Hematopoietic multipotent progenitor cell treated with erythropoietin and hydrocortisone succinate and interleukin-3 and kit ligand, for 8 days (in vitro differentiated cells): Measurements from ENCODE around the gene RHEB.
A peak's percentile ranks its signal among the peaks of the same experiment; 100 is the strongest.

Source experiments
- DNase-seq: peaks from one replicate; pipeline ENCODE4 v3.0.0-alpha.2; 2015

Gene RHEB

GRCh38 chr7:151524845-151525244 is 5.2 kb upstream of the RHEB start:
- no peak for DNase-seq

- no peak for DNase-seq
Measured at GRCh38 chr7:151524331-151524730, 4.6 kb upstream of the RHEB start.

- DNase-seq, result peak; percentile 47
Measured at GRCh38 chr7:151520419-151521261, 945 bp upstream of the RHEB start.

DNA sequence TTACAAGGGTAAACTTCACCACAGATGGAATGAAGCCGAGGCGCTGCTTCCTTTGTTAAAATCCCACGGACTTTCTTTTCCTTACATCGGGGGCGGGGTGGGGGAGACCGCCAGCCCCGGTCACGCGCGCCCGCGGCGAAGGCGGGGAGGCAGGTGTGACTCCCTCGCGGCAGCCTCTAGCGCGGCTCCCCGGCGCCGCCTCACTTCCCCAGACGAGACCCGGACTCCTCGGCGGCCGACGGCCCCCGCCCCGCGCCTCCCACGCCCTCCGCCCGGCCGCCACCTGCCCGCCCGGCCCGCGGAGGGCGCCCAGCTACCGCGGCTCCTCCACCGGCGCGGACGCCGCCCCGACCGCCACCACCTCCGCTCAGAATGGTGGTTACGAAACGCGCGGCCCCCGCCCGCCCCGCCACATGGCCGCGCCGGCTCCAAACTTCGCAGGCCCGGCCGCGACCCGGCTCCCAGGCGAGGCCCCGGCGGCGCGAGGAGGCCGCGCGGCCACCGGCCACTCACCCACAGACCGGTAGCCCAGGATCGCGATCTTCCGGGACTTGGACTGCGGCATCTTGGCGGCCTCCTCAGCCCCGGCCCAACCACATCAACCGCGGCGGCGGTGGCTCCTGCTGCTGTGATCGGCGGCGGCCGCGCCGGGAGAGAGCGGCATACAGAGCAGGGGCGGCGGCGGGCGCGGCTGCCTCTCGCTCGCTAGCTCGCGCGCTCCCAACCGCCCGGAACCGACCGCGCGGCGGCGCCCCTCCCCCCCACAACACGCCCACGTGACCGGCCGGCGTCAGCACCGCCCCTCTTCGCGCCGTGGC is 539 bp downstream of the RHEB start:
- peak; percentile 22 for DNase-seq

DNA sequence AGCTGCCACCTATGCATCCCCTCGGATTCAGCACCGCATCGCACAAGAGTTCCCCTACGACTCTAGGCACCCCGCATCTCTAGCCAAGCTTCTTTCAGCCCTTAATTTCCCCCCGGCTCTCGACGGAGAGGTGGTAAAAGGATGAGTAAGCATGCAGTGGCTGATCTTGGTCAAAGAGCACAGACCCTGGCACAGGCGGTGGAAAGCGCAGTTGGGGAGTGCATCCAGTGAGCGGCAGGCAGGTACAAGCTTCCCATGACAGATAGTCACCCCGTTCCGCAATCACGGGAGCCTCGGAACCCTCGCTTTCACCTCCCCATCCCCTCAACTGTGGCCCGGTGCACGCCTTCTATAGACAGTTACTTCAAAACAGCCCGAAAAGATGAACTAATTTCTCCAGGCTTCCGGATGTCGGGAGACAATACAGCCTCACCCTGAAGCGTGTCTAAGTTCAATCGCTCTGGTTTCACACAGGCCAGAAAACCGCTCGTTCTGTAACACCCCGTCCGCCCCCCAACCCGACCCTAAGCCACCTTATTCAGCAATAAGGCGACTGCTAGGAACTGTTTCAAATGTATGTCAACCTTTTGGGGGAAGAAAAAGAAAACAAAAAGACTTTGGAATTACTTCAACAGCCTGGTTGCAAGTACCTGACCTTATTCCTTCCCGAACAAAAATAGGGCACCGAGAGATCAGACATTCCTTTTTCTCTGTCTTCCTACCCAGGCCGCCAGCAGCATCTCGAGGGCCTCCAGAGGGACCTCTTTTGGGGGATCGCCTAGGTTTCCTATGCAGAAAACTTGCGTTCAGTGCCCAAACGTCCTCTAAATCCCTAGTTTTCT is 1.4 kb downstream of the RHEB start:
- peak; percentile 51 for DNase-seq

DNA sequence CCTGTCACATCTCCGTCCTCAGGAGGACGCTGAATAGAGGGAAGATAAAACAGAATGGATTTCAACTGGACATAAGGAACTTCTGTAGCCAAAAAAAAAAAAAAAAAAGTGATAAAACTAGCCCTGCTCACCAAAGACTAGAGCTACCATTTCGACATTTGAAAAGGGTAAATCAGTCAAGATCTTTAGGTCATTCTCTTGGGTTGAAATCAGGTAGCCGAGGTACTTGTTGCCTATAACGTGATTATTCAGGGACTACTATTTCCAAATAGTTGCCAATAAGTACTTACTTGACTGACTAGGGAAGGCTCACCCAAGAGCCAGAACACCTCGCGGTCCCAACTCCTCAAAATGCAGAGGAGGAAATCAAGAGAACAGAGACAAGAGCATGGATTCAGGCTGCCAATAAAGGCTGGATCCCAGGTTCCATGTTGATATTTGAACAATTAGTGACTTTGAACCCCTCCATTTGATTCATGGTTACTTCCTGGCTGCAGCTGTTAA is 2.0 kb downstream of the RHEB start:
- DNase-seq, result no peak

DNA sequence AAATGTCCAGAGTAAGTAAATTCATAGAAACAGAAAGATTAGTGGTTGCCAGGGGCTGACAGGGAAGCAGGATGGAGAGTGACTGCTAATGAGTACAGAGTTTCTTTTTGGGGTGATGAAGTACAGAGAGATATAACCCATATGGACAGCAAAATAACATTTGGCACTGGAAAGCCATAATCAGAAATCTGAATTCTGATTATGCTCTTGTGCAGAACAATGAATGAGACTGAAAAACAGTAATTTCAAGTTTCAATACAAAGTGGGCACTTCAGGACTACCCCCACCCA is 4.5 kb downstream of the RHEB start:
- no peak for DNase-seq

- DNase-seq, result no peak
Measured at GRCh38 chr7:151514461-151515275, 5.0 kb downstream of the RHEB start.

GRCh38 chr7:151513133-151513532 is 6.6 kb downstream of the RHEB start:
- DNase-seq, result no peak

- no peak for DNase-seq
Measured at GRCh38 chr7:151512353-151512752, 7.3 kb downstream of the RHEB start.

- no peak for DNase-seq
Measured at GRCh38 chr7:151511946-151512345, 7.7 kb downstream of the RHEB start.

DNA sequence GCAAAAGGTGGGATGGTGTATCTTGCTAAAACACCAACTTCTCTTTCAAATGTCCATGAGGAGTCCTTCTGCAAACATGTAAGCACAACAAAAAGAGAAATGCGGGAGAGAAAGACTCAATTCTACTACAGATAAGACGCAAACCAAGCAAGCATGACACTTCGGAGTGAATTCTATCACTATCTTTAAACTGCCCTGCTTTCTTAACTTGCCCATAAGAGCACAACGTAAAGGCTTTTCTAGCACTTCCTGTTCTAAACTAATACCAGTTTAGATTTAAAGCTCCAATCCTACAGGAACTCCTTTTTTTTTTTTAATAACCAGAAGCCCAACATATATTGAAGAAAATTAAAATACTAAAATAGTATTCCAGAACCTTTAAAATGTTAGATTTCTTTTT is 8.4 kb downstream of the RHEB start:
- DNase-seq, result no peak

DNA sequence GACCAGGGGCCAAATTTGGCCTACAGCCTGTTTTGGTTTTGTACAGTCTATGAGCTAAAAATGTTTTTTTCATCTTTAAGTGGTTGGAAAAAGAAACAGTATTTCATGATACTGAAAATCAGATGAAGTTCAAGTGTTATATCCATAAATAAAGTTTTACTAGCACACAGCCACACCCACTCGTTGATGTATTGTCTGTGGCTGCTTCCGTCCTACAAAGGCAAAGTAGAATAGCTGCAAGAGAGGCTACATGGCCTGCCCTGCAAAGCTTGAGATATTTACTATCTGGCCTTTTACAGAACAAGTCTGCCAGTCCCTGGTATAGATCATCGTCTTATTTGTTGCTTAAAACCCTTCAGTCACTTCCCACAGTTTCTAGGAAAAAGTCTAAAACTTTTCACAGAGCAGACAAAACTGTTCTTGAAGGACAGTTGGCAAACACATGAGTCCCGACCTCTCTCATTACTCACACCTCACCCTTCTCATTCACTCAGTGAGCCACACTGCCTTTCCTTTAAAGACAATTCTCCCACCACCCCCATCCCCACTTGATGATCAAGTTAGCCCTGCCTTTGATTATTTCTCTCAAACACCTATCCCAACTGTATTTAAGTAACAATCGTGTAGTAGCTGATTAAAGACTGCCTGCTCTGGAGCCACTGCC is 9.9 kb downstream of the RHEB start:
- DNase-seq, result no peak

GRCh38 chr7:151508991-151509390 is 10.7 kb downstream of the RHEB start:
- no peak for DNase-seq

DNA sequence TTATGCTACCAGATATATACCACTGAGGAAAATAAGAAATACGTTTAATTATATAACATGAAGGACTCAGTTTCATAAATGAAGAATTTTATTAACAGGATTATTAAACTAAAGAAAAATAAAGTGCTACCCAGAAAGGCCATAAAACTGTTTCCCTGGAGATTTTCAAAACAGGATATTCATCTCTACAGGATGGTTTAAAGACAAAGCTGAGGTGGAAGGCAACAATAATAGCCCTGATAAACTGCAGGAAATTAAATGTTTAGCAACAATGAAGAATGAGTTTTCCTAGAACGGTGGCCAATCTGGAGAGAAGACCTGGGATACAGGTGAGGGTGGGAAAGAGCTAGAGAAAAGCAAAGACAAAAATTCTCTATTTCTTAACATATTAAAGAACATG is 11.9 kb downstream of the RHEB start:
- no peak for DNase-seq

- no peak for DNase-seq
Measured at GRCh38 chr7:151506901-151507382, 12.8 kb downstream of the RHEB start.

DNA sequence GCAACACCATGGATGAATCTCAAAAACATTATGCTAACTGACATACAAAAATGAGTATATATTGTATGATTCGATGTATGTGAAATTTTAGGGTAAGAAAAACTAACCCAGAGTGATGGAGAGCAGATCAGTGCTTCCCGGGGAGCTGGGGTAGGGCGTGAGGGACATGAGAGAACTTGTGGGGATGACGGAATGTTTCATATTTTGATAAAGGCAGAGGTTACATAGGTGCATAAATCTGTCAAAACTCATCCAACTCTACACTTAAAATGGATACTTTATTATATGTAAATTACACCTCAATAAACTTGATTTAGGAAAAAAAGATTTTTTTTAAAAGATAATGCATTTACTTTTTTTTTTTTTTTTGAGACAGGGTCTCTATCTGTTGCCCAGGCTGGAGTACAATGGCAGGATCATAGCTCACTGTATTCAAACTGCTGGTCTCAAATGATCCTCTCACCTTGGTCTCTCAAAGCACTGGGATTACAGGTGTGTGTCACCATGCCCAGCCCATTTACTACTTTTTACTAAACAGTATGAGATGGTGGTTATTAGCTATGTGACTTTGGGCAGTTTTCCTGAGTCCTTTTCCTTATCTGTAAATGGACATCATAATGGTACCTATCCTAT is 13.7 kb downstream of the RHEB start:
- DNase-seq, result no peak

- DNase-seq, result no peak
Measured at GRCh38 chr7:151505433-151505832, 14.3 kb downstream of the RHEB start.

DNA sequence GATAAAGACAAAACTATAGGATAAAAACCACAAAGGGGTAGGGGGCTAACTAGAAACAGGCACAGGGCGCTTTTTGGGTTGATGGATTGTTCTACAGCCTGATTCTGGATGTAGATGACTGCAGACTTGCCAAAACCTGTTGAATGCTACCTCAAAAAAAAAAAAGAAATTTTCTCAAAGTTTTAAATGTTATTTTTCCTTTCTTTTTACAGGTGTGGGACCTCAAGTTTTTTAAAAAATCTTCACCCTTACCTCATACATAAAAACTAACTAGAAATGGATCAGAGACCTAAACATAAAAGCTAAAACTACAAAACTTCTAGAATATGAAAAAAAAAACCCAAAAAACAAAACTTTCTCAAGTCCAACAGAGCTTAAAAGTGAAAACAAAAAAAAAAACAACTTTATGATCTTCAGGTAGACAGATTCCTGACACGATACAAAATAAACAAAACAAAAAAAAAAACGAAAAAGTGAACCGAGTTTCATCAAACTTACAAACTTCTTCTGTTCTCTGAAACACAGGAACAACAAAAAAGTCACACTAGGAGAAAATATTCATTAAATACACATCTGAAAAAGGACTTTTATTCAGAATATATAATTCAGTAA is 14.9 kb downstream of the RHEB start:
- no peak for DNase-seq

DNA sequence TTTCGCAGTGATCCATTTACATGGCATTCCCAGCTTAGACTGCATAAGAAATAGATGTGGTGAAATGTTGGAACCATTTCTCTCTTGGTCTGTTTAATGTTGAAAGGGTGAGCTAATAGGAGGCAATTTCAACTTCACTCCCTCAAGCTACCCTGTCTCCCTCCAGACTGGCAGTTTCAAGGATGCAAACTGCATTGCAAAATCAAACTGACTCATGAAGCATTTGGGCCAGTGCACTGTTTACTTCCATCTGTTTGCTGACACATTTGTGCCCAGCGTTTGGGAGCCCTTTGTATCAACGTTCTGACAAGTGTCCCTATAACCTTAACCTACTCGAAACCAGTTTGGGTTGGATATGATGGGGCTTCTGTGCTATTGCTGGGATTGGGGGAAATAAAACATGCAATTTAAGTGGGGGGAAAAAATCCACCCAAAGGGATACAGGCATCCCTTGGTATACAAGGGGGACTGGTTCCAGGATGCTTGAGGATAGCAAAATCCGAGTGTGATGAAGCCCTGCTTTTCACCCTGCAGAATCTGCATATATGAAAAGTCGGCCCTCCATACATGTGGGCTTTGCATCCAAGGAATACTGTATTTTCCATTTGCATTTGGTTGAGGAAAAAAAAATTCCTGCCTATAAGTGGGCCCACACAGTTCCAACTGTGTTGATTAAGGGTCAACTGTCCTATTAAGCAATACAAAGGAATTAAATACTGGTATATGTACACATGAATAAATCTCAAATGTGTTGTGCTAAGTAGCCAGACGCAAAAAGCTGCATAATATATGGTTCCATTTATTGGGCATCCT is 15.6 kb downstream of the RHEB start:
- no peak for DNase-seq
